Prostate gland (tissue), 2 donors: ENCODE measurements around the gene DGKI.

Experiments used
- POLR2A ChIP-seq: fragments of 450-650 bp; IDR thresholded peaks from one replicate; pipeline ENCODE4 v1.6.1; 2016; ENCODE audit warnings: antibody characterized with exemption, mild to moderate bottlenecking
- POLR2AphosphoS5 ChIP-seq: sonication (generic); formaldehyde crosslinking; IDR thresholded peaks from one replicate; pipeline ENCODE4 v1.6.1; 2017; ENCODE audit warnings: antibody characterized with exemption
- TF ChIP-seq, protein P1 (sequence below), 4 experiments: fragments of 200-600 bp in 2 of 4; fragments of 450-650 bp in 2 of 4; sonication (generic) in 2 of 4; IDR thresholded peaks; 1 replicate in 3 of 4; 2 replicates in 1 of 4; pipeline ENCODE4 v1.5.1; 2016 to 2019; ENCODE audit warnings: antibody characterized with exemption in 4 of 4, mild to moderate bottlenecking in 2 of 4, moderate library complexity in 2 of 4

DNA sequence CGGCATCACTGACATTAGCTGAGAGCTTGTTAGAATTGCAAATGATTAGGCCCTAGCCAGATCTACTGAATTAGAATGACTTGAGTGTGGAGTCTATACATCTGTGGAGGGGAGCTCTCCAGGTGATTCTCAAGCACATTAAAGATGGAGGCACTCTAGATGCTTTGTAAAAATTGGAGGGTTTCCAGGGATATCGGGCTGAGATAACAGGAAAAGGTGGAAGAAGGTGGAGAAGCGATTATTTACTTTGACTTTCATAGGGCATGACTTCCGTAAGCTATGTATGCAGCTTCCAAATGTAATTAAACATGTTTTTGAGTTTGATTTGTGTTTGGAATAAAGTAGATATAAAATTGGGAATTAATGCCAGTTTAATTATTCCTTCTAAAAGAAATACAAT is 268.2 kb downstream of the DGKI start:
- TF ChIP-seq, protein P1, sequence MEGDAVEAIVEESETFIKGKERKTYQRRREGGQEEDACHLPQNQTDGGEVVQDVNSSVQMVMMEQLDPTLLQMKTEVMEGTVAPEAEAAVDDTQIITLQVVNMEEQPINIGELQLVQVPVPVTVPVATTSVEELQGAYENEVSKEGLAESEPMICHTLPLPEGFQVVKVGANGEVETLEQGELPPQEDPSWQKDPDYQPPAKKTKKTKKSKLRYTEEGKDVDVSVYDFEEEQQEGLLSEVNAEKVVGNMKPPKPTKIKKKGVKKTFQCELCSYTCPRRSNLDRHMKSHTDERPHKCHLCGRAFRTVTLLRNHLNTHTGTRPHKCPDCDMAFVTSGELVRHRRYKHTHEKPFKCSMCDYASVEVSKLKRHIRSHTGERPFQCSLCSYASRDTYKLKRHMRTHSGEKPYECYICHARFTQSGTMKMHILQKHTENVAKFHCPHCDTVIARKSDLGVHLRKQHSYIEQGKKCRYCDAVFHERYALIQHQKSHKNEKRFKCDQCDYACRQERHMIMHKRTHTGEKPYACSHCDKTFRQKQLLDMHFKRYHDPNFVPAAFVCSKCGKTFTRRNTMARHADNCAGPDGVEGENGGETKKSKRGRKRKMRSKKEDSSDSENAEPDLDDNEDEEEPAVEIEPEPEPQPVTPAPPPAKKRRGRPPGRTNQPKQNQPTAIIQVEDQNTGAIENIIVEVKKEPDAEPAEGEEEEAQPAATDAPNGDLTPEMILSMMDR (IDR thresholded peaks at IDR 0.05): no peak
- TF ChIP-seq POLR2A (no peak), POLR2AphosphoS5 (no peak)
